VCaP (cell line): ENCODE measurements around the gene MLXIPL.
"Not testable (repeated sequence)": the region's sequence is repeated elsewhere in the genome, so short reads cannot be mapped to it uniquely, and the experiment has no call there.

Experiments used
- H3K27ac ChIP-seq: fragments of 450-650 bp; 2 replicates; pipeline ENCODE4 v1.5.1; 2017
- TF ChIP-seq, protein P1 (sequence below): fragments of 450-650 bp; conservative IDR thresholded peaks from 2 replicates; pipeline ENCODE4 v1.5.1; 2017; ENCODE audit warnings: mild to moderate bottlenecking, moderate library complexity

MLXIPL gene

GRCh38 chr7:73626814-73627213 is 2.5 kb upstream of the MLXIPL start:
- H3K27ac ChIP-seq = no peak overlapping the region
- TF ChIP-seq, protein P1, sequence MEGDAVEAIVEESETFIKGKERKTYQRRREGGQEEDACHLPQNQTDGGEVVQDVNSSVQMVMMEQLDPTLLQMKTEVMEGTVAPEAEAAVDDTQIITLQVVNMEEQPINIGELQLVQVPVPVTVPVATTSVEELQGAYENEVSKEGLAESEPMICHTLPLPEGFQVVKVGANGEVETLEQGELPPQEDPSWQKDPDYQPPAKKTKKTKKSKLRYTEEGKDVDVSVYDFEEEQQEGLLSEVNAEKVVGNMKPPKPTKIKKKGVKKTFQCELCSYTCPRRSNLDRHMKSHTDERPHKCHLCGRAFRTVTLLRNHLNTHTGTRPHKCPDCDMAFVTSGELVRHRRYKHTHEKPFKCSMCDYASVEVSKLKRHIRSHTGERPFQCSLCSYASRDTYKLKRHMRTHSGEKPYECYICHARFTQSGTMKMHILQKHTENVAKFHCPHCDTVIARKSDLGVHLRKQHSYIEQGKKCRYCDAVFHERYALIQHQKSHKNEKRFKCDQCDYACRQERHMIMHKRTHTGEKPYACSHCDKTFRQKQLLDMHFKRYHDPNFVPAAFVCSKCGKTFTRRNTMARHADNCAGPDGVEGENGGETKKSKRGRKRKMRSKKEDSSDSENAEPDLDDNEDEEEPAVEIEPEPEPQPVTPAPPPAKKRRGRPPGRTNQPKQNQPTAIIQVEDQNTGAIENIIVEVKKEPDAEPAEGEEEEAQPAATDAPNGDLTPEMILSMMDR = peak; percentile 42

DNA sequence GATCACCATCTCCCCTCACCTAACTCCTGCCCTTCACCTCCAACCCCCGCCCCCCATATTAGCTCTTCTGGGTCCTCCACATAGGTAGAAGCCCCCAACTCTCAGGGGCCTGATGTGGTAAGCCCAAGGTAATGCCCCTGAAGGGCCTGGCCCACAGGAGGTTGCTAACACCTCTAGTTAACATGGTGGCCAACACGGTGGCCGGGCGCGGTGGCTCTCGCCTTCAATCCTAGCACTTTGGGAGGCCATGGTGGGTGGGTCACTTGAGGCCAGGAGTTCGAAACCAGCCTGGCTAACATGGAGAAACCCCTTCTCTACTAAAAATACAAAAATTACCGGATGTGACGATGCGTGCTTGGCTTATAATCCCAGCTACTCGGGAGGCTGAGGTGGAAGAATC is 954 bp upstream of the MLXIPL start:
- TF ChIP-seq, protein P1 = no peak
- no peak overlapping the region for H3K27ac ChIP-seq

GRCh38 chr7:73624669-73625001 is 313 bp upstream of the MLXIPL start:
- H3K27ac ChIP-seq = peak overlapping the region; percentile 52; the same call in 1 of the 2 replicates

GRCh38 chr7:73622909-73623797 is 1.2 kb downstream of the MLXIPL start:
- TF ChIP-seq, protein P1 = no peak

More at GRCh38 chr7:73624669-73625001, 313 bp upstream of the MLXIPL start:
- TF ChIP-seq, protein P1 = no peak

DNA sequence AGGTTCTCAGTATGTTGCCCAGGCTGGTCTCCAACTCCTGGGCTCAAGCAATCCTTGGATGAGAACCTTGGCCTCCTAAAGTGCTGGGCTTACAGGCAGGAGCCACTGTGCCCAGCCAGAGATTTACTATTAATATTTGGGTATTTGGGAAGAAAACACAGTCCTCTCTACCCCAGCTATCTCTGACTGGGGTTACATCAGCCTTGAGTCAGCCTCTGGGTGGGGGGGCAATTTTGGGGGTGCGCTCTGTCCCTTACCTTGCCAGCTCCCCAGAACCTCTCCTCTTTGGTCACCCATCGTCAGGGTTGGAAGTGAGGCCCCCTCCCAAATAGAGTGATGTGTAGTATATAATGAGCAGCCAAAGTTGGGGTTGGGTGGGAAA is 1.8 kb downstream of the MLXIPL start:
- TF ChIP-seq, protein P1 = no peak
- H3K27ac ChIP-seq = no peak overlapping the region

More at GRCh38 chr7:73622909-73623797, 1.2 kb downstream of the MLXIPL start:
- no peak overlapping the region for H3K27ac ChIP-seq

GRCh38 chr7:73621168-73622063 is 2.9 kb downstream of the MLXIPL start:
- TF ChIP-seq, protein P1 = no peak
- no peak overlapping the region for H3K27ac ChIP-seq

- H3K27ac ChIP-seq = not testable (repeated sequence)
Measured at GRCh38 chr7:73619394-73619793, 4.9 kb downstream of the MLXIPL start.
